WERI-Rb-1 (cell line): Measurements from ENCODE around the gene TNRC6B.
"Not testable (repeated sequence)": the region's sequence is repeated elsewhere in the genome, so short reads cannot be mapped to it uniquely, and the experiment has no call there.

Source experiments
- DNase-seq: peaks from one replicate; pipeline ENCODE4 v3.0.0-alpha.2; 2020
- H3K27ac ChIP-seq: fragments of 250-450 bp; sonication (Bioruptor Pico); 2 replicates; pipeline ENCODE4 v1.5.1; 2020; ENCODE audit warnings: mild to moderate bottlenecking, moderate library complexity
- H3K27me3 ChIP-seq: fragments of 250-450 bp; sonication (Bioruptor Pico); 2 replicates; pipeline ENCODE4 v1.5.1; 2021; ENCODE audit warnings: mild to moderate bottlenecking, low read depth, moderate library complexity; ENCODE audit not compliant: insufficient read depth, severe bottlenecking
- H3K36me3 ChIP-seq: fragments of 250-450 bp; sonication (Bioruptor Pico); 2 replicates; pipeline ENCODE4 v1.5.1; 2020; ENCODE audit warnings: mild to moderate bottlenecking, moderate library complexity
- H3K4me3 ChIP-seq: 2 replicates; pipeline ENCODE4 v1.5.1; 2011; ENCODE audit warnings: low read depth, mild to moderate bottlenecking, control low read depth, low read length
- H3K9me3 ChIP-seq: fragments of 250-450 bp; sonication (Bioruptor Pico); 2 replicates; pipeline ENCODE4 v1.5.1; 2021; ENCODE audit warnings: mild to moderate bottlenecking, moderate library complexity; ENCODE audit not compliant: severe bottlenecking
- CTCF ChIP-seq: IDR thresholded peaks from 2 replicates; pipeline ENCODE4 v1.5.1; 2011; ENCODE audit warnings: low read depth, mild to moderate bottlenecking, control low read depth, inconsistent platforms, low read length

The TNRC6B gene

GRCh38 chr22:40190501-40190900, 12.8 kb downstream of the TNRC6B start:
- H3K9me3 ChIP-seq = no peaks in the 10 kb centered on the region
- no peaks in the 10 kb centered on the region for H3K36me3 ChIP-seq
- DNase-seq = no peak
- H3K4me3 ChIP-seq = no peak overlapping the region
- no peak for TF ChIP-seq CTCF
- no peaks in the 10 kb centered on the region for H3K27me3 ChIP-seq
- no peak overlapping the region for H3K27ac ChIP-seq

DNA sequence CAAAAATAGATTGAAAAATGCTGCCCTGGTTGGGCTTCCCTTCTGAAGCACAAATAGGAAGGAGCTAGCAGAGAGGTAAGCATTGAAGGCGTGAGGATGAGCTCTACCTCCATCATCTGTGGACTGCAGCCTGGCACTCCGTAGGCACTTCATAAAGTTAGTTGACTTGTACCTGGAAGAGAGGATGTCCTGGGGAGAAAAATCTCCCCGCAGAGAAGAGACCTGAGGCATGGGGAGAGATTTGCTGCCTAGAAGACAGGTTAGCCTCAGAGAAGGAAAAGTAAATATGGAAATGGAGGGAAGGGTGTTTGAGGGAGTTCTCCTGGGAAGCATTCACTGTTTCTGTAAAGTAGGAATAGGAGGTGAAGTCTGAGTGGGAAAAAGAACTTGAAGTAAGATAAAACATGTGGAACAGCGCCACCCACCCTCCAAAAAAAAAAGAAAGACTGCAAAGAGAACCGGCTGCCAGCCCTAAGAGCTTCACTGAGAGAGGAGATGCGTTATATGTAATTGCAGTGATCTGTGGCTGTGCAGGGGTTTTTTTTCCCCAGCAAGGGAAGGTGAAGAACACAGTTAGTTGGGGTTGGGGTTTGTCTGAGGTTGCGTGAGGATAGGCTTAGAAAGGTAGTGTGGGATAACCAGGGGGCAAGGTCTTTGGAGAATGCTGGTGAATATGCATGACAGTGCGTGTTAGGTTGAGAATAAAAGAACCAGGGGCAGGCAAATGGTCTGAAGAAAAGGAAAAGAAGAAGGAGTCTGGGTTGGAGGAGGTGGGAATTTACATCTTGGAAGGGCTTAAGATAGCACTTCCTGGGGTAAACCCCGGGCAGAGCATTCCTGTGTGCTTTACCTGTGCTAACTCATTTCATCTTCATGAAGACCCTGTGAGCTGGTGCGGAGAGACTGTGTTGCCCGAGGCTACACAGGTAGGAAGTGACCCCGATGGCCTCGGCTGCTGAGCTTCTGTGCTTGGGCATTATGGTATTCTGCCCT, 16.0 kb downstream of the TNRC6B start:
- H3K9me3 ChIP-seq = no peaks in the 10 kb centered on the region
- DNase-seq = no peak
- no peak overlapping the region for H3K27ac ChIP-seq
- H3K4me3 ChIP-seq = no peak overlapping the region
- no peaks in the 10 kb centered on the region for H3K36me3 ChIP-seq
- H3K27me3 ChIP-seq = no peaks in the 10 kb centered on the region
- TF ChIP-seq CTCF = peak; percentile 45; the same call in 1 of the 2 replicates

- H3K36me3 ChIP-seq = no peaks in the 10 kb centered on the region
- no peak for DNase-seq
- H3K27me3 ChIP-seq = no peaks in the 10 kb centered on the region
- H3K4me3 ChIP-seq = no peak overlapping the region
- H3K9me3 ChIP-seq = no peaks in the 10 kb centered on the region
- TF ChIP-seq CTCF = no peak
- H3K27ac ChIP-seq = no peak overlapping the region
Observed at GRCh38 chr22:40194656-40195055, 16.9 kb downstream of the TNRC6B start.

- Histone ChIP-seq H3K27me3 (no peaks in the 10 kb centered on the region), H3K9me3 (no peaks in the 10 kb centered on the region), H3K36me3 (no peaks in the 10 kb centered on the region), H3K27ac (no peak overlapping the region), H3K4me3 (no peak overlapping the region)
- no peak for DNase-seq
- no peak for TF ChIP-seq CTCF
Observed at GRCh38 chr22:40196628-40197360, 19.1 kb downstream of the TNRC6B start.

DNA sequence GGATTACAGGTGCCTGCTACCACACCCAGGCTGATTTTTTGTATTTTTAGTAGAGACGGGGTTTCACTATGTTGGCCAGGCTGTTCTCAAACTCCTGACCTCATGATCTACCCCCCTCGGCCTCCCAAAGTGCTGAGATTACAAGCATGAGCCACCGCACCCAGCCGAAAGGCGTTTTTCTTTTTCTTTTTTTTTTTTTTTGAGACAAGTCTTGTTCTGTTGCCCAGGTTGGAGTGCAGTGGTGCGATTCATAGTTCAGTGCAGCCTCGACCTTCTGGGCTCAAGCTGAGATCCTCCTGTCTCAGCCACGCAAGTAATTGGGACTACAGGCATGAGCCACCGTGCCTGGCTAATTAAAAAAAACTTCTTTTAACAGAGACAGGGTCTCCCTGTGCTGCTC, 19.7 kb downstream of the TNRC6B start:
- not testable (repeated sequence) for H3K4me3 ChIP-seq, H3K36me3 ChIP-seq, DNase-seq, H3K27ac ChIP-seq, H3K27me3 ChIP-seq, H3K9me3 ChIP-seq

DNA sequence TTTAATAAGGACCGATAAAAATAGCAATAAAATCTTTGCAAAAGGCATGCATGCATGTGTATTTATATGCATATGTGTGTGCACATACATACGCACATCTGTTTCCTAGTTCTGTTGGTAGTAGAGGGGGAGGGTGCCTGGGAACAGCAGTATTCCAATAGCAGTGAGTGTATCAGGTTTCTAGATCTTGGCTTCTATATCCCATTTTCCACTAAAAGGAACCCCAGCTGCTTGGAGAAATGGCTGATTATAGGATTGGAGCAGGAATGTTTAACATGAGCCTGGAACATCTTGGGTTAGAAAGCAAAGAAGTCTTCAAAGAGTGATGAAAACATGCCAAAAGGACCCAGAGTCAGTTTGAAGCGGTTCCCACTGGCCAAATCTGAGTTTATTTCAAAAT, 21.0 kb downstream of the TNRC6B start:
- no peaks in the 10 kb centered on the region for H3K27me3 ChIP-seq
- H3K9me3 ChIP-seq = no peaks in the 10 kb centered on the region
- no peak for DNase-seq
- no peak for TF ChIP-seq CTCF
- no peaks in the 10 kb centered on the region for H3K36me3 ChIP-seq
- H3K4me3 ChIP-seq = no peak overlapping the region
- no peak overlapping the region for H3K27ac ChIP-seq
